ENCODE measurements around the gene TMED4.

- TF ChIP-seq CTCF (conservative IDR thresholded peaks at IDR 0.05; ENCODE audit: low read length), result no peak
- TF ChIP-seq EZH2phosphoT487 (IDR thresholded peaks at IDR 0.05; ENCODE audit: borderline replicate concordance, low read depth, low read length), result no peak
Observed at GRCh38 chr7:44608916-44609648, 27.1 kb upstream of the TMED4 start.
